CD14-positive monocyte (primary cell): ENCODE results near the gene TAS2R14. TPM values are rescaled to one million over a fixed set of nuclear protein-coding genes. Genes with fewer than 3 reads are reported as not detected.

Experiments used
- DNase-seq, 3 donors: peaks; one replicate each; pipeline ENCODE4 v3.0.0-alpha.2; 2011 to 2022
- H2AFZ ChIP-seq: 2 replicates; pipeline ENCODE4 v1.6.0; 2012; ENCODE audit warnings: mild to moderate bottlenecking, low read depth, low read length, inconsistent platforms; ENCODE audit not compliant: insufficient read depth, poor library complexity, severe bottlenecking
- H3K27ac ChIP-seq, 2 donors: 1 replicate in 1 of 2; 2 replicates in 1 of 2; pipeline ENCODE4 v1.5.1; 2012 to 2013; ENCODE audit warnings: low read length in 2 of 2, control low read depth in 1 of 2, inconsistent platforms in 1 of 2, low read depth in 1 of 2, mild to moderate bottlenecking in 1 of 2
- H3K27me3 ChIP-seq, 2 donors: one replicate each; pipeline versions ENCODE4 v1.6.0 to v1.6.1; 2011 to 2013; ENCODE audit warnings: low read length in 2 of 2; ENCODE audit not compliant: control insufficient read depth in 2 of 2, insufficient read depth in 2 of 2
- H3K36me3 ChIP-seq, 2 donors: replicated peaks in 1 of 2; 1 replicate in 1 of 2; 2 replicates in 1 of 2; pipeline versions ENCODE4 v1.5.1 to v1.6.1; 2012 to 2013; ENCODE audit warnings: low read length in 2 of 2, control low read depth in 1 of 2, inconsistent platforms in 1 of 2, mild to moderate bottlenecking in 1 of 2; ENCODE audit not compliant: insufficient read depth in 2 of 2, control insufficient read depth in 1 of 2
- H3K4me1 ChIP-seq, 2 donors: 1 replicate in 1 of 2; 2 replicates in 1 of 2; pipeline versions ENCODE4 v1.5.1 to v1.6.1; 2012 to 2013; ENCODE audit warnings: low read length in 2 of 2, control low read depth in 1 of 2, inconsistent platforms in 1 of 2, mild to moderate bottlenecking in 1 of 2, moderate library complexity in 1 of 2; ENCODE audit not compliant: insufficient read depth in 2 of 2, control insufficient read depth in 1 of 2
- H3K4me2 ChIP-seq: replicated peaks from 2 replicates; pipeline ENCODE3; 2012; ENCODE audit warnings: low read length, moderate library complexity, mild to moderate bottlenecking; ENCODE audit not compliant: poor library complexity, severe bottlenecking; ENCODE audit errors: extremely low read depth
- H3K4me3 ChIP-seq, 3 experiments: fragments of 200-600 bp in 1 of 3; sonication (generic) in 1 of 3; replicated peaks in 1 of 3; 1 replicate in 2 of 3; 2 replicates in 1 of 3; pipeline ENCODE4 v1.5.1; 2011 to 2013; ENCODE audit warnings: low read length in 3 of 3, mild to moderate bottlenecking in 3 of 3, control low read depth in 2 of 3, low read depth in 2 of 3, inconsistent platforms in 1 of 3, moderate library complexity in 1 of 3
- H3K79me2 ChIP-seq: 2 replicates; pipeline ENCODE4 v1.6.0; 2012; ENCODE audit warnings: mild to moderate bottlenecking, control low read depth, inconsistent platforms, low read length, moderate library complexity; ENCODE audit not compliant: insufficient read depth
- H3K9ac ChIP-seq: 2 replicates; pipeline ENCODE4 v1.6.0; 2017; ENCODE audit warnings: low read length, mild to moderate bottlenecking; ENCODE audit not compliant: insufficient read depth, poor library complexity, severe bottlenecking
- H3K9me3 ChIP-seq, 2 donors: replicated peaks in 1 of 2; 1 replicate in 1 of 2; 2 replicates in 1 of 2; pipeline versions ENCODE4 v1.5.1 to v1.6.1; 2012 to 2013; ENCODE audit warnings: low read length in 2 of 2, control low read depth in 1 of 2; ENCODE audit not compliant: control insufficient read depth in 1 of 2, insufficient read depth in 1 of 2
- H4K20me1 ChIP-seq: 2 replicates; pipeline ENCODE4 v1.6.0; 2012; ENCODE audit warnings: mild to moderate bottlenecking, low read length, control low read depth, moderate library complexity; ENCODE audit not compliant: insufficient read depth
- H3K27ac Mint-ChIP-seq, 7 donors: one replicate each; pipeline ENCODE4 v1.8.0; 2020; ENCODE audit warnings: mild to moderate bottlenecking in 7 of 7, mixed read lengths in 7 of 7, moderate library complexity in 6 of 7, inconsistent platforms in 2 of 7
- H3K27me3 Mint-ChIP-seq, 3 donors: one replicate each; pipeline ENCODE4 v1.8.0; 2021 to 2022; ENCODE audit warnings: low read depth in 3 of 3, mild to moderate bottlenecking in 3 of 3, mixed read lengths in 3 of 3, moderate library complexity in 3 of 3, inconsistent platforms in 1 of 3
- H3K36me3 Mint-ChIP-seq, 2 donors: one replicate each; pipeline ENCODE4 v1.8.0; 2020; ENCODE audit warnings: mixed read lengths in 2 of 2, inconsistent platforms in 1 of 2, mild to moderate bottlenecking in 1 of 2
- H3K4me1 Mint-ChIP-seq: one replicate; pipeline ENCODE4 v1.8.0; 2020; ENCODE audit warnings: mild to moderate bottlenecking, mixed read lengths
- H3K4me3 Mint-ChIP-seq, 2 donors: one replicate each; pipeline ENCODE4 v1.8.0; 2020; ENCODE audit warnings: mild to moderate bottlenecking in 2 of 2, mixed read lengths in 2 of 2, moderate library complexity in 1 of 2
- H3K9me3 Mint-ChIP-seq, 7 donors: one replicate each; pipeline ENCODE4 v1.8.0; 2020 to 2022; ENCODE audit warnings: mixed read lengths in 7 of 7, mild to moderate bottlenecking in 6 of 7, moderate library complexity in 6 of 7, inconsistent platforms in 2 of 7
- WGBS: methylation state at CpG from one replicate; pipeline ENCODE4 v1.1.5; 2013; ENCODE audit warnings: missing lambda C conversion rate; ENCODE audit not compliant: insufficient coverage; 5-methylcytosine and 5-hydroxymethylcytosine counted together
- intact Hi-C, 2 donors: fragments of 100-400 bp; cut with micrococcal nuclease; formaldehyde crosslinking; loops; one replicate each; pipeline versions ENCODE4 v1.15.0 to v1.15.1; 2023
- polyA plus RNA-seq, 3 donors: library from polyadenylated mRNA; depleted of rRNA in 1 of 3; unstranded in 2 of 3; stranded (reverse) in 1 of 3; fragments of 300-500 nt in 2 of 3; fragments of >200 nt in 1 of 3; fragmentation: Illumina TruSeq in 2 of 3; gene quantifications; 1 replicate in 2 of 3; 2 replicates in 1 of 3; pipeline ENCODE4 v1.2.3, GENCODE V29; 2012 to 2021
- TF ChIP-seq, protein P1 (sequence below): fragments of 200-600 bp; IDR thresholded peaks from one replicate; pipeline ENCODE4 v1.8.0; 2022; ENCODE audit warnings: antibody characterized with exemption, mild to moderate bottlenecking

TAS2R14 gene
- polyA plus RNA-seq, 3 donors: 0.53 to 1.5 (median 0.61) TPM

DNA sequence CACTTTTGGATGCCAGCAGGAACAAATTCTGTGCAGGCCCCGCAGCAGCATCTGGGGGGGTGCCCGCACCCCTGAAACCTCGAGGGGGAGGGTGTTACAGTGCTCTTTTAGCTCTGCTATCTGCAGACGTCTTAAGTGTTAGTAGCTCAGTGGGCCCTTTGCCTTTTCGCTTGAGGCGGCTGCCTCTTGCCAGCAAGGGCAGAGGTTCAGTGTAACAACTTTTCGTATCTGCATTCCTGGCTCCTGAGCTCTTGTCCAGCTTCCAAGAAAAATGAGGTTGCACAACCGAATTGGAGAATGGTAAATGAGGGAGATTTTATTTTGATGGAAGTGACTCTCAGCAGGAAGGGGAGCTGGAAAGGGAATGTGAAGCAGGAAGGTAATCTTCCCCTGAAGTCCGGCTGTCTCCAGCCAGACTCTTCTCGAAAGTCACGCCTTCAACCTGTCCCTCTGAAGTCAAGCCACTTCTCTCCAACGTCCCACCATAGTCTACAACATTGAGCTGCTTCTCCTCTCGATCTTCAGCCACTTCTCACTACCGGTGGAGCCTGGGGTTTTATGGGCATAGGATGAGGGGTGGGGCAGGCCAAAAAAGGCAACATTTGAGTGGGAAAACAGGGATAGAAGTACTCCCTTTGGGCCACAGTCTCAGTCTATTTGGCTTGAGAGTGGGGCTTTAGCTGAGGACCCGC is 29.8 kb upstream of the TAS2R14 start:
- no peak overlapping the region for H3K27ac Mint-ChIP-seq
- H2AFZ ChIP-seq: no peak overlapping the region

DNA sequence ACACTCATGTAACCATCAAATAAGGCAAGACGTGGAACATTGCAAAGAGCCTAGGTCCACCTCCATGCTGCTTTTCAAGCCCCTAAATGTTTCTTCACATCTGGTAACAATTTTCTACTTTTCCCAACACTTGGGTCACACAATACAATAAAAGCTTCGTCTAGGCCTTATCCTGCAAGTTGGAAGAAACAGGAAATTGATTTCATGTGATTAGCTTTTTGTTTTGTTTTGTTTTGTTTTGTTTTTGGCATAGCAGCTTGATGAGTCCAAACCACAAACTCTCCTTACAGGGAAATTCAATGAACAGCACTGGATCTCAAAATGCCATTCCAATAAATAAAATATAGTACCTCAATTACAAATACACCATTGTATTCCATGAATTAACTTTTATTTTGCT is 28.3 kb upstream of the TAS2R14 start:
- Histone ChIP-seq H3K27me3 (no peaks in the 10 kb centered on the region), H3K4me2 (no peak overlapping the region), H3K4me3 (no peak overlapping the region), H3K9ac (no peak overlapping the region), H3K36me3 (no peaks in the 10 kb centered on the region), H4K20me1 (no peaks in the 10 kb centered on the region), H3K9me3 (no peaks in the 10 kb centered on the region), H3K79me2 (no peaks in the 10 kb centered on the region), H2AFZ (no peak overlapping the region), H3K4me1 (no peaks in the 10 kb centered on the region), H3K27ac (no peak overlapping the region)
- Mint-ChIP-seq H3K27ac (no peak overlapping the region), H3K27me3 (no peaks in the 10 kb centered on the region), H3K36me3 (no peaks in the 10 kb centered on the region), H3K4me3 (no peak overlapping the region), H3K4me1 (peaks cover 3% of the 10 kb centered on the region), H3K9me3 (peaks cover 0 to 7% (median 0%) of the 10 kb centered on the region in 7 donors)
- TF ChIP-seq, protein P1, sequence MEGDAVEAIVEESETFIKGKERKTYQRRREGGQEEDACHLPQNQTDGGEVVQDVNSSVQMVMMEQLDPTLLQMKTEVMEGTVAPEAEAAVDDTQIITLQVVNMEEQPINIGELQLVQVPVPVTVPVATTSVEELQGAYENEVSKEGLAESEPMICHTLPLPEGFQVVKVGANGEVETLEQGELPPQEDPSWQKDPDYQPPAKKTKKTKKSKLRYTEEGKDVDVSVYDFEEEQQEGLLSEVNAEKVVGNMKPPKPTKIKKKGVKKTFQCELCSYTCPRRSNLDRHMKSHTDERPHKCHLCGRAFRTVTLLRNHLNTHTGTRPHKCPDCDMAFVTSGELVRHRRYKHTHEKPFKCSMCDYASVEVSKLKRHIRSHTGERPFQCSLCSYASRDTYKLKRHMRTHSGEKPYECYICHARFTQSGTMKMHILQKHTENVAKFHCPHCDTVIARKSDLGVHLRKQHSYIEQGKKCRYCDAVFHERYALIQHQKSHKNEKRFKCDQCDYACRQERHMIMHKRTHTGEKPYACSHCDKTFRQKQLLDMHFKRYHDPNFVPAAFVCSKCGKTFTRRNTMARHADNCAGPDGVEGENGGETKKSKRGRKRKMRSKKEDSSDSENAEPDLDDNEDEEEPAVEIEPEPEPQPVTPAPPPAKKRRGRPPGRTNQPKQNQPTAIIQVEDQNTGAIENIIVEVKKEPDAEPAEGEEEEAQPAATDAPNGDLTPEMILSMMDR: no peak
- intact Hi-C loops: no loop called here
- WGBS: 71% methylated on average over 1 of the region's 2 CpGs
- DNase-seq: no peak

More for the DNA sequence above, 29.8 kb upstream of the TAS2R14 start:
- H4K20me1 ChIP-seq: no peaks in the 10 kb centered on the region
- WGBS: 96% methylated on average over 8 of the region's 15 CpGs
- peaks cover 0 to 3% (median 0%) of the 10 kb centered on the region in 7 donors for H3K9me3 Mint-ChIP-seq
- no peak overlapping the region for H3K4me3 Mint-ChIP-seq
- H3K36me3 ChIP-seq: no peaks in the 10 kb centered on the region
- H3K27me3 ChIP-seq: no peaks in the 10 kb centered on the region
- H3K4me3 ChIP-seq: no peak overlapping the region
- no peak overlapping the region for H3K9ac ChIP-seq
- TF ChIP-seq, protein P1: no peak
- peaks cover 3% of the 10 kb centered on the region for H3K4me1 Mint-ChIP-seq
- no peaks in the 10 kb centered on the region for H3K27me3 Mint-ChIP-seq
- DNase-seq: no peak
- H3K4me2 ChIP-seq: no peak overlapping the region
- no peaks in the 10 kb centered on the region for H3K9me3 ChIP-seq
- H3K79me2 ChIP-seq: no peaks in the 10 kb centered on the region
- intact Hi-C loops: no loop called here
- no peaks in the 10 kb centered on the region for H3K4me1 ChIP-seq
- H3K36me3 Mint-ChIP-seq: peaks cover 0 to 3% of the 10 kb centered on the region in 2 donors
- no peak overlapping the region for H3K27ac ChIP-seq
